Measurements from ENCODE around the gene SERTAD4.

Gene SERTAD4

DNA sequence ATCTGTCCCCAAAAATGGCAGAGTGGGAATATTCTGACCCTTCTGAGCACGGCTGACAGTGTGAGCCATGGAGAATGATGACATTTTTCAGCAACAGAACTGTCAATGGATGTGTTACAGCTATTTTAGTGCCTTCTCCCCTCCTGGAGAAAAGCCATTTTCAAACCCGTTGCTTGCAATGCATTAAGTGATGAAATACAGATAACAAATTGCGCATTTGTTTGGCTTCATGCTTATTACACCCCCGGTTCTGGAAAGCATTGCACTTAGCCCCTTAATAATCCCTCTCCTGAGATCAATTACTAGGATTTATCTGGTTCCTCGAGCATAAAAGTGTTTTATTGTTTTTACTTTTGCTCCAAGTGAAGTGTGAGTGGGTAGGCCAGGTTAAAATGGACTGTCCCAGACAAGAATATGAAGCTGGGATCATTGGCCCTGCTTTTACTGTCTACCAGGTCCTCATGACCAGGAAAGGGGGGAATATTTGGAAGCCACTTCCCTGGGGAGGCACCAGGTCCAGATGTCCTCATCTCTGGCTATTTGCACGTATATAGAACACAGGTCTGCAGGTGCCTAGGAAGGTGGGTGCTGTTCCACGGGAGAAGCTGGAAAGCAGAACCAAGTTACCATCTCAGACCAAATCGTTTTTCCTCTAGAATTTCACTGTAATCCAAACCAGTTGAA is 58.6 kb downstream of the SERTAD4 start:
- Histone ChIP-seq H3K27me3 (ENCODE audit: insufficient read depth, poor library complexity, severe bottlenecking) (peaks cover 26% of the 10 kb centered on the region), H3K27ac (replicated peaks) (no peak overlapping the region), H3K4me3 (replicated peaks; ENCODE audit: insufficient read depth, low read length) (no peak overlapping the region)
- TF ChIP-seq, protein P1, sequence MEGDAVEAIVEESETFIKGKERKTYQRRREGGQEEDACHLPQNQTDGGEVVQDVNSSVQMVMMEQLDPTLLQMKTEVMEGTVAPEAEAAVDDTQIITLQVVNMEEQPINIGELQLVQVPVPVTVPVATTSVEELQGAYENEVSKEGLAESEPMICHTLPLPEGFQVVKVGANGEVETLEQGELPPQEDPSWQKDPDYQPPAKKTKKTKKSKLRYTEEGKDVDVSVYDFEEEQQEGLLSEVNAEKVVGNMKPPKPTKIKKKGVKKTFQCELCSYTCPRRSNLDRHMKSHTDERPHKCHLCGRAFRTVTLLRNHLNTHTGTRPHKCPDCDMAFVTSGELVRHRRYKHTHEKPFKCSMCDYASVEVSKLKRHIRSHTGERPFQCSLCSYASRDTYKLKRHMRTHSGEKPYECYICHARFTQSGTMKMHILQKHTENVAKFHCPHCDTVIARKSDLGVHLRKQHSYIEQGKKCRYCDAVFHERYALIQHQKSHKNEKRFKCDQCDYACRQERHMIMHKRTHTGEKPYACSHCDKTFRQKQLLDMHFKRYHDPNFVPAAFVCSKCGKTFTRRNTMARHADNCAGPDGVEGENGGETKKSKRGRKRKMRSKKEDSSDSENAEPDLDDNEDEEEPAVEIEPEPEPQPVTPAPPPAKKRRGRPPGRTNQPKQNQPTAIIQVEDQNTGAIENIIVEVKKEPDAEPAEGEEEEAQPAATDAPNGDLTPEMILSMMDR (IDR thresholded peaks at IDR 0.05; ENCODE audit: insufficient read depth, low read length): no peak
- TF ChIP-seq GABPA (IDR thresholded peaks at IDR 0.05; ENCODE audit: low read depth): no peak
- TF ChIP-seq POLR2AphosphoS5 (IDR thresholded peaks at IDR 0.05; ENCODE audit: low read depth): no peak
- no peak for TF ChIP-seq SPI1 (IDR thresholded peaks at IDR 0.05; ENCODE audit: borderline replicate concordance, low read depth)
- TF ChIP-seq REST (IDR thresholded peaks at IDR 0.05; ENCODE audit: insufficient replicate concordance, low read depth): no peak
- DNase-seq (ENCODE audit: low read depth in 1 of 2, low spot score in 1 of 2): no peak

- no peak overlapping the region for H3K27ac ChIP-seq (replicated peaks)
- no peak for DNase-seq (ENCODE audit: low read depth in 1 of 2, low spot score in 1 of 2)
- peaks cover 26% of the 10 kb centered on the region for H3K27me3 ChIP-seq (ENCODE audit: insufficient read depth, poor library complexity, severe bottlenecking)
- TF ChIP-seq, protein P1 (IDR thresholded peaks at IDR 0.05; ENCODE audit: insufficient read depth, low read length): no peak
- TF ChIP-seq SPI1 (IDR thresholded peaks at IDR 0.05; ENCODE audit: borderline replicate concordance, low read depth) (no peak), REST (IDR thresholded peaks at IDR 0.05; ENCODE audit: insufficient replicate concordance, low read depth) (no peak), POLR2AphosphoS5 (IDR thresholded peaks at IDR 0.05; ENCODE audit: low read depth) (no peak), GABPA (IDR thresholded peaks at IDR 0.05; ENCODE audit: low read depth) (no peak)
- H3K4me3 ChIP-seq (replicated peaks; ENCODE audit: insufficient read depth, low read length): no peak overlapping the region
These were observed 59.2 kb downstream of the SERTAD4 start for GRCh38 chr1:210291786-210292230.

DNA sequence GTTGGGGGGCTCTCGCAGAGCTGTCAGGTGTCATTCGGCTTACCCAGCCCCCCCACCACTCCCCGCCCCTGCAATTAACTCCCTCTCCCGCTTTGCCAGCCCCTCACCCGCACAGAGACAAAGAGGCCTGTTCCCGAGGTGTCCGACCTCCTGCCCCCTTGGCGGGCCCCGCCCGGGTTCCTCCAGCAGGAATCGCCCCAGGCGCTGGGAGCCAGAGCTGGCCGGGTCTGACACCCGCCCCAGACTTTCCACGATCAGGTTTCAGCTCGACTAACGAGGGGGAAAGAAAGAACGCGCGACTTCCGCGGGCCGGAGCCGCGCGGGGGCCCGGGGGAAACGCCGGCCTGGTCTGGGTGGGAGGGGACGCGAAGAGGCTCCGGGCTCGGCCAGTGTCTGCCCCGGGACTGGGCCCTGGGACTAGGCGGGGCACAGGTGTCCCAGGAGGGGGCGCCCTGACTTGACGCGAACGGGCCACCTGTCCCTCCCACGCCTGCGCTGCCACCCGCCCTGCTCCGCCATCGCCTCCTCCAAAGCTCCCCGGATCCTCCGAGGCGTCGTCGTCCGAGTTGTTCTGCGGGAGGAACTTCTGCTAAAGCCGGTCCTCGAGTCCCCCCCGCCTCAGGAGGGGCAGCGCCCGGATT is 59.8 kb downstream of the SERTAD4 start:
- H3K27me3 ChIP-seq (ENCODE audit: insufficient read depth, poor library complexity, severe bottlenecking): peaks cover 26% of the 10 kb centered on the region
- no peak overlapping the region for H3K4me3 ChIP-seq (replicated peaks; ENCODE audit: insufficient read depth, low read length)
- DNase-seq (ENCODE audit: low read depth in 1 of 2, low spot score in 1 of 2): no peak
- TF ChIP-seq, protein P1 (IDR thresholded peaks at IDR 0.05; ENCODE audit: insufficient read depth, low read length): no peak
- TF ChIP-seq GABPA (IDR thresholded peaks at IDR 0.05; ENCODE audit: low read depth): no peak
- TF ChIP-seq SPI1 (IDR thresholded peaks at IDR 0.05; ENCODE audit: borderline replicate concordance, low read depth): no peak
- no peak for TF ChIP-seq REST (IDR thresholded peaks at IDR 0.05; ENCODE audit: insufficient replicate concordance, low read depth)
- TF ChIP-seq POLR2AphosphoS5 (IDR thresholded peaks at IDR 0.05; ENCODE audit: low read depth): no peak
- no peak overlapping the region for H3K27ac ChIP-seq (replicated peaks)
